H9 (cell line): ENCODE results near the gene ITIH5. TPM values are rescaled to one million over a fixed set of nuclear protein-coding genes. Genes with fewer than 3 reads are reported as not detected.

Experiments used
- DNase-seq: peaks from one replicate; pipeline ENCODE4 v3.0.0-alpha.2; 2017
- H2AFZ ChIP-seq: one replicate; pipeline ENCODE4 v1.6.1; 2013; ENCODE audit warnings: mild to moderate bottlenecking, low read length, control low read depth, moderate library complexity
- H2AK5ac ChIP-seq: 2 replicates; pipeline ENCODE4 v1.6.1; 2013; ENCODE audit warnings: low read length, control low read depth, mixed read lengths; ENCODE audit not compliant: insufficient read length
- H2BK120ac ChIP-seq: one replicate; pipeline ENCODE4 v1.6.1; 2013; ENCODE audit warnings: low read depth, mild to moderate bottlenecking, low read length, control low read depth, inconsistent platforms; ENCODE audit not compliant: poor library complexity, severe bottlenecking
- H2BK12ac ChIP-seq: 2 replicates; pipeline ENCODE4 v1.6.1; 2013; ENCODE audit warnings: low read length, control low read depth, mixed read lengths, low read depth; ENCODE audit not compliant: insufficient read length
- H2BK15ac ChIP-seq: 2 replicates; pipeline ENCODE4 v1.6.1; 2013; ENCODE audit warnings: low read depth, low read length, control low read depth
- H2BK20ac ChIP-seq: one replicate; pipeline ENCODE4 v1.6.1; 2013; ENCODE audit warnings: low read depth, mild to moderate bottlenecking, low read length, control low read depth, inconsistent platforms; ENCODE audit not compliant: poor library complexity, severe bottlenecking
- H2BK5ac ChIP-seq: 2 replicates; pipeline ENCODE4 v1.6.1; 2013; ENCODE audit warnings: low read length, control low read depth, mixed read lengths; ENCODE audit not compliant: insufficient read length
- H3K14ac ChIP-seq: 2 replicates; pipeline ENCODE4 v1.6.1; 2013; ENCODE audit warnings: low read length, control low read depth; ENCODE audit not compliant: insufficient read depth
- H3K18ac ChIP-seq: 2 replicates; pipeline ENCODE4 v1.6.1; 2013; ENCODE audit warnings: low read depth, mild to moderate bottlenecking, mixed read lengths, low read length, control low read depth; ENCODE audit not compliant: insufficient read length
- H3K23ac ChIP-seq: 2 replicates; pipeline ENCODE4 v1.6.1; 2013; ENCODE audit warnings: low read length, control low read depth, mixed read lengths, low read depth; ENCODE audit not compliant: insufficient read length
- H3K23me2 ChIP-seq: 2 replicates; pipeline ENCODE4 v1.6.1; 2013; ENCODE audit warnings: low read depth, mild to moderate bottlenecking, mixed read lengths, low read length, control low read depth; ENCODE audit not compliant: insufficient read length, poor library complexity, severe bottlenecking
- H3K27ac ChIP-seq: 2 replicates; pipeline ENCODE4 v1.5.1; 2013; ENCODE audit warnings: low read length, control low read depth, mixed read lengths, low read depth; ENCODE audit not compliant: insufficient read length
- H3K27me3 ChIP-seq: 2 replicates; pipeline ENCODE4 v1.6.1; 2013; ENCODE audit warnings: low read length, control low read depth, inconsistent platforms; ENCODE audit not compliant: insufficient read depth
- H3K4ac ChIP-seq: 2 replicates; pipeline ENCODE4 v1.6.1; 2013; ENCODE audit warnings: low read depth, mild to moderate bottlenecking, control low read depth, inconsistent platforms, low read length, moderate library complexity
- H3K4me1 ChIP-seq: 2 replicates; pipeline ENCODE4 v1.6.1; 2013; ENCODE audit warnings: low read length, control low read depth, inconsistent platforms; ENCODE audit not compliant: insufficient read depth
- H3K4me2 ChIP-seq: 2 replicates; pipeline ENCODE4 v1.6.1; 2013; ENCODE audit warnings: low read length, control low read depth, mixed read lengths; ENCODE audit not compliant: insufficient read length, insufficient read depth
- H3K56ac ChIP-seq: 2 replicates; pipeline ENCODE4 v1.6.1; 2013; ENCODE audit warnings: low read depth, mild to moderate bottlenecking, mixed read lengths, low read length, control low read depth; ENCODE audit not compliant: insufficient read length
- H3K79me1 ChIP-seq: 2 replicates; pipeline ENCODE4 v1.6.1; 2013; ENCODE audit warnings: low read depth, mild to moderate bottlenecking, moderate library complexity, low read length, control low read depth, inconsistent platforms; ENCODE audit not compliant: insufficient read depth, poor library complexity, severe bottlenecking
- H3K79me2 ChIP-seq: 2 replicates; pipeline ENCODE4 v1.6.1; 2013; ENCODE audit warnings: low read length, control low read depth, inconsistent platforms; ENCODE audit not compliant: insufficient read depth
- H3K9ac ChIP-seq: 2 replicates; pipeline ENCODE4 v1.6.1; 2013; ENCODE audit warnings: low read length, control low read depth, mixed read lengths; ENCODE audit not compliant: insufficient read length; ENCODE audit errors: extremely low read depth
- H3K9me3 ChIP-seq: one replicate; pipeline ENCODE4 v1.6.1; 2013; ENCODE audit warnings: low read depth, low read length, inconsistent platforms; ENCODE audit not compliant: control insufficient read depth
- H3T11ph ChIP-seq: one replicate; pipeline ENCODE4 v1.6.1; 2013; ENCODE audit warnings: mild to moderate bottlenecking, low read length, control low read depth, inconsistent platforms
- H4K20me1 ChIP-seq: one replicate; pipeline ENCODE4 v1.6.1; 2013; ENCODE audit not compliant: control insufficient read depth, insufficient read length, insufficient read depth
- H4K5ac ChIP-seq: 2 replicates; pipeline ENCODE4 v1.6.1; 2013; ENCODE audit warnings: low read depth, mild to moderate bottlenecking, mixed read lengths, low read length, control low read depth; ENCODE audit not compliant: insufficient read length
- H4K8ac ChIP-seq: replicated peaks from 2 replicates; pipeline ENCODE4 v1.6.1; 2013; ENCODE audit warnings: low read length, control low read depth, mixed read lengths, low read depth; ENCODE audit not compliant: insufficient read length
- H4K91ac ChIP-seq: 2 replicates; pipeline ENCODE4 v1.6.1; 2013; ENCODE audit warnings: low read depth, mild to moderate bottlenecking, moderate library complexity, mixed read lengths, low read length, control low read depth; ENCODE audit not compliant: insufficient read length
- H3K27ac Mint-ChIP-seq, 3 experiments: 2 replicates in 2 of 3; 3 replicates in 1 of 3; pipeline ENCODE4 v1.8.0; 2020 to 2021; ENCODE audit warnings: mixed read lengths in 3 of 3, mild to moderate bottlenecking in 1 of 3, moderate library complexity in 1 of 3
- H3K27me3 Mint-ChIP-seq: 2 replicates; pipeline ENCODE4 v1.8.0; 2021; ENCODE audit warnings: low read depth, mild to moderate bottlenecking, moderate library complexity, mixed read lengths
- H3K36me3 Mint-ChIP-seq, 3 experiments: 2 replicates in 2 of 3; 3 replicates in 1 of 3; pipeline ENCODE4 v1.8.0; 2020 to 2021; ENCODE audit warnings: low read depth in 3 of 3, mixed read lengths in 3 of 3; ENCODE audit not compliant: insufficient read depth in 1 of 3
- H3K4me1 Mint-ChIP-seq, 2 experiments: 2 replicates each; pipeline ENCODE4 v1.8.0; 2020; ENCODE audit warnings: mixed read lengths in 2 of 2
- H3K4me3 Mint-ChIP-seq, 2 experiments: 2 replicates in 1 of 2; 3 replicates in 1 of 2; pipeline ENCODE4 v1.8.0; 2020 to 2021; ENCODE audit warnings: mild to moderate bottlenecking in 2 of 2, mixed read lengths in 2 of 2, moderate library complexity in 1 of 2
- H3K9me3 Mint-ChIP-seq, 2 experiments: 2 replicates in 1 of 2; 3 replicates in 1 of 2; pipeline ENCODE4 v1.8.0; 2020; ENCODE audit warnings: mild to moderate bottlenecking in 2 of 2, mixed read lengths in 2 of 2, moderate library complexity in 1 of 2
- CTCF ChIP-seq: fragments of 200-600 bp; sonication (generic); conservative IDR thresholded peaks from 3 replicates; pipeline ENCODE4 v1.8.0; 2021; ENCODE audit warnings: antibody characterized with exemption, mild to moderate bottlenecking
- WGBS: extraction: QIAGEN DNeasy Blood & Tissue Kit; methylation state at CpG from one replicate; pipeline ENCODE4 v1.1.7; 2013; ENCODE audit warnings: missing lambda C conversion rate, low lambda C conversion rate, mixed read lengths; ENCODE audit not compliant: insufficient read length; ENCODE audit errors: extremely low coverage; 5-methylcytosine and 5-hydroxymethylcytosine counted together
- total RNA-seq: library from RNA; stranded (reverse); gene quantifications from 2 replicates; pipeline ENCODE4 v1.2.1, GENCODE V29; 2021

Gene ITIH5
- total RNA-seq, 1 experiment from 2014 or later = 1.3 TPM

GRCh38 chr10:7563770-7564169, 103.0 kb downstream of the ITIH5 start:
- Histone ChIP-seq H4K5ac (no peak overlapping the region), H3K27ac (no peak overlapping the region), H3K79me2 (no peaks in the 10 kb centered on the region), H2BK120ac (no peak overlapping the region), H3K4me2 (no peak overlapping the region), H3K4ac (no peak overlapping the region), H3K79me1 (no peaks in the 10 kb centered on the region), H3K18ac (no peak overlapping the region), H3K23ac (no peak overlapping the region), H4K20me1 (no peaks in the 10 kb centered on the region), H3K4me1 (no peaks in the 10 kb centered on the region), H3K9ac (no peak overlapping the region), H3T11ph (no peak overlapping the region), H4K8ac (no peak overlapping the region), H2BK20ac (no peak overlapping the region), H2BK15ac (no peak overlapping the region), H2AFZ (no peak overlapping the region), H4K91ac (no peak overlapping the region), H2AK5ac (no peak overlapping the region), H3K27me3 (no peaks in the 10 kb centered on the region), H3K56ac (no peak overlapping the region), H3K9me3 (no peaks in the 10 kb centered on the region), H3K14ac (no peak overlapping the region), H3K23me2 (no peaks in the 10 kb centered on the region), H2BK5ac (no peak overlapping the region), H2BK12ac (no peak overlapping the region)
- H3K27me3 Mint-ChIP-seq = peaks cover 11% of the 10 kb centered on the region
- no peaks in the 10 kb centered on the region; a peak in 1 of 7 replicates for H3K36me3 Mint-ChIP-seq
- H3K4me3 Mint-ChIP-seq = no peak overlapping the region
- peaks cover 25 to 27% of the 10 kb centered on the region in 2 experiments for H3K4me1 Mint-ChIP-seq
- no peak for DNase-seq
- H3K27ac Mint-ChIP-seq = no peak overlapping the region
- H3K9me3 Mint-ChIP-seq = no peaks in the 10 kb centered on the region; a peak in 1 of 5 replicates
- TF ChIP-seq CTCF = no peak
- no CpG with 5 or more reads among the region's 14 CpGs for WGBS
